GM12891 (cell line): Measurements from ENCODE around the gene PGR.

Experiments used
- DNase-seq: peaks from one replicate; pipeline ENCODE4 v3.0.0; 2011; ENCODE audit warnings: low spot score; ENCODE audit not compliant: insufficient read length
- FAIRE-seq: peaks from 2 replicates; lab custom pipeline; 2011; peaks lifted over from hg19 to GRCh38; lab: Jason Lieb, UNC
- PAX5 ChIP-seq: IDR thresholded peaks from 2 replicates; pipeline ENCODE4 v1.6.1; 2011; ENCODE audit warnings: low read length, moderate library complexity, mild to moderate bottlenecking; ENCODE audit not compliant: insufficient read depth, severe bottlenecking
- POLR2A ChIP-seq: IDR thresholded peaks from 2 replicates; pipeline ENCODE4 v1.6.1; 2011; ENCODE audit warnings: low read depth, low read length, control low read depth
- POLR2AphosphoS5 ChIP-seq: IDR thresholded peaks from 2 replicates; pipeline ENCODE4 v1.6.1; 2011; ENCODE audit warnings: low read depth, low read length, control low read depth
- POU2F2 ChIP-seq: IDR thresholded peaks from 2 replicates; pipeline ENCODE4 v1.6.1; 2011; ENCODE audit warnings: low read depth, mild to moderate bottlenecking, control low read depth, low read length, moderate library complexity
- SPI1 ChIP-seq: IDR thresholded peaks from 2 replicates; pipeline ENCODE4 v1.6.1; 2011; ENCODE audit warnings: low read depth, low read length, control low read depth
- TAF1 ChIP-seq: IDR thresholded peaks from 2 replicates; pipeline ENCODE4 v1.6.1; 2011; ENCODE audit warnings: low read depth, low read length, control low read depth

The PGR gene

GRCh38 chr11:101083335-101083734, 46.3 kb downstream of the PGR start:
- DNase-seq = no peak
- no peak for FAIRE-seq
- no peak for TF ChIP-seq TAF1
- no peak for TF ChIP-seq POLR2AphosphoS5
- no peak for TF ChIP-seq SPI1
- TF ChIP-seq PAX5 = no peak
- no peak for TF ChIP-seq POU2F2
- no peak for TF ChIP-seq POLR2A

- TF ChIP-seq TAF1 (no peak), POLR2A (no peak), POU2F2 (no peak), SPI1 (no peak), PAX5 (no peak), POLR2AphosphoS5 (no peak)
- DNase-seq (no peak), FAIRE-seq (no peak)
Observed at GRCh38 chr11:101082813-101083212, 46.8 kb downstream of the PGR start.

- FAIRE-seq (no peak), DNase-seq (no peak)
- no peak for TF ChIP-seq POLR2AphosphoS5
- no peak for TF ChIP-seq PAX5
- no peak for TF ChIP-seq SPI1
- TF ChIP-seq POU2F2 = no peak
- no peak for TF ChIP-seq TAF1
- TF ChIP-seq POLR2A = no peak
Observed at GRCh38 chr11:101063706-101064105, 65.9 kb downstream of the PGR start.

GRCh38 chr11:101061606-101062005, 68.0 kb downstream of the PGR start:
- no peak for TF ChIP-seq SPI1
- no peak for TF ChIP-seq TAF1
- TF ChIP-seq POLR2A = no peak
- TF ChIP-seq POU2F2 = no peak
- TF ChIP-seq POLR2AphosphoS5 = no peak
- no peak for TF ChIP-seq PAX5
- no peak for DNase-seq
- FAIRE-seq = no peak

- TF ChIP-seq SPI1 = no peak
- TF ChIP-seq POU2F2 = no peak
- TF ChIP-seq PAX5 = no peak
- no peak for TF ChIP-seq POLR2AphosphoS5
- no peak for TF ChIP-seq POLR2A
- no peak for TF ChIP-seq TAF1
- no peak for DNase-seq
- no peak for FAIRE-seq
Observed at GRCh38 chr11:101059331-101059730, 70.3 kb downstream of the PGR start.

GRCh38 chr11:101053492-101053891, 76.1 kb downstream of the PGR start:
- no peak for FAIRE-seq
- no peak for DNase-seq

GRCh38 chr11:101051677-101052076, 77.9 kb downstream of the PGR start:
- FAIRE-seq (no peak), DNase-seq (no peak)
- TF ChIP-seq POLR2A = no peak
- no peak for TF ChIP-seq TAF1
- TF ChIP-seq SPI1 = no peak
- no peak for TF ChIP-seq PAX5
- TF ChIP-seq POLR2AphosphoS5 = no peak
- no peak for TF ChIP-seq POU2F2

More at GRCh38 chr11:101053492-101053891, 76.1 kb downstream of the PGR start:
- TF ChIP-seq PAX5 = no peak
- TF ChIP-seq POLR2A = no peak
- no peak for TF ChIP-seq POLR2AphosphoS5
- TF ChIP-seq TAF1 = no peak
- no peak for TF ChIP-seq POU2F2
- no peak for TF ChIP-seq SPI1

GRCh38 chr11:101049813-101050212, 79.8 kb downstream of the PGR start:
- FAIRE-seq = no peak
- no peak for DNase-seq
- TF ChIP-seq TAF1 (no peak), POLR2A (no peak), SPI1 (no peak), POLR2AphosphoS5 (no peak), PAX5 (no peak), POU2F2 (no peak)

- FAIRE-seq (no peak), DNase-seq (no peak)
- no peak for TF ChIP-seq POLR2A
- TF ChIP-seq SPI1 = no peak
- TF ChIP-seq POU2F2 = no peak
- TF ChIP-seq POLR2AphosphoS5 = no peak
- TF ChIP-seq PAX5 = no peak
- TF ChIP-seq TAF1 = no peak
Observed at GRCh38 chr11:101049123-101049522, 80.5 kb downstream of the PGR start.

- TF ChIP-seq POLR2A (no peak), SPI1 (no peak), PAX5 (no peak), POU2F2 (no peak), TAF1 (no peak), POLR2AphosphoS5 (no peak)
Observed at GRCh38 chr11:101048479-101048878, 81.1 kb downstream of the PGR start.

GRCh38 chr11:101046947-101047346, 82.7 kb downstream of the PGR start:
- no peak for FAIRE-seq
- DNase-seq = no peak
- peak; percentile 62 for TF ChIP-seq SPI1
- TF ChIP-seq POLR2AphosphoS5 = no peak
- no peak for TF ChIP-seq TAF1
- no peak for TF ChIP-seq POU2F2
- no peak for TF ChIP-seq POLR2A
- no peak for TF ChIP-seq PAX5

More at GRCh38 chr11:101048479-101048878, 81.1 kb downstream of the PGR start:
- FAIRE-seq (no peak), DNase-seq (no peak)
